22Rv1 (cell line): ENCODE measurements around the gene CYS1.

Source experiments
- CTCF ChIP-seq: fragments of 450-650 bp; IDR thresholded peaks from 2 replicates; pipeline ENCODE4 v1.5.1; 2017; ENCODE audit warnings: mild to moderate bottlenecking
- ZFX ChIP-seq: fragments of 450-650 bp; IDR thresholded peaks from 2 replicates; pipeline ENCODE4 v1.6.1; 2017; ENCODE audit warnings: antibody characterized with exemption, borderline replicate concordance

- no peak for TF ChIP-seq CTCF
- no peak for TF ChIP-seq ZFX
Measured at GRCh38 chr2:10031886-10032745, 48.1 kb downstream of the CYS1 start.
